ENCODE results near the gene CILP2. TPM values are rescaled to one million over a fixed set of nuclear protein-coding genes. Genes with fewer than 3 reads are reported as not detected.

CILP2 gene
- total and polyA plus RNA-seq, 2 of the 4 experiments (the other 2 are of a cell fraction): 0.18 to 0.87 TPM

GRCh38 chr19:19553670-19554069 lies 15.6 kb downstream of the CILP2 start:
- POLR2A ChIA-PET (ENCODE audit: unreplicated experiment): no interaction called here
- ATAC-seq (ENCODE audit: low read depth): no peak

More at GRCh38 chr19:19553670-19554069, 15.6 kb downstream of the CILP2 start:
- no peak overlapping the region for H3K18ac ChIP-seq (ENCODE audit: low read depth, low read length)
- H4K5ac ChIP-seq (ENCODE audit: low read depth, low read length): no peak overlapping the region
- CTCF ChIA-PET: interaction anchor here (0.6 to 1.6 kb wide), 9 partner anchors 9 to 65 kb away, joined by 3 to 6 read pairs (median 3); partner anchors contain the start of gene TSSK6
- H3K9me3 ChIP-seq (ENCODE audit: control insufficient read depth, insufficient read depth, low read length): no peaks in the 10 kb centered on the region
- H3K9ac ChIP-seq (ENCODE audit: low read depth, low read length): no peak overlapping the region
- H3K27me3 ChIP-seq (ENCODE audit: control insufficient read depth, insufficient read depth, low read length): peaks cover 4% of the 10 kb centered on the region; the same call in 1 of the 2 replicates
- H2AFZ ChIP-seq (replicated peaks; ENCODE audit: low read length, poor library complexity): no peak overlapping the region
- no peak overlapping the region for H3K14ac ChIP-seq (replicated peaks; ENCODE audit: low read depth, low read length)
- no TSS peak for BruUV-seq (replicated peaks)
- DNase-seq: no peak
- H3K79me1 ChIP-seq (ENCODE audit: low read depth in 1 of 2, low read length in 2 of 2): no peaks in the 10 kb centered on the region
- H3K4ac ChIP-seq (ENCODE audit: low read depth, low read length): no peak overlapping the region
- H3K4me2 ChIP-seq (ENCODE audit: low read depth, low read length): no peak overlapping the region
- H3K4me3 ChIP-seq (ENCODE audit: insufficient read depth, low read depth, low read length): no peak overlapping the region
- no peak overlapping the region for H4K8ac ChIP-seq (ENCODE audit: low read depth in 2 of 2, low read length in 2 of 2)
- dilution Hi-C loops (cut with HindIII; ENCODE audit: low sequenced_read_pairs, unreplicated experiment) (no loop called here), intact Hi-C loops (cut with micrococcal nuclease) (loop anchor here (5.0 kb wide), 1 partner anchor 89 kb away; the partner anchor contains the start of gene GMIP), in situ Hi-C loops (cut with MboI; ENCODE audit: low sequenced_read_pairs) (no loop called here)
- H2AK5ac ChIP-seq (ENCODE audit: low read depth, low read length): no peak overlapping the region
- no peak overlapping the region for H3K56ac ChIP-seq (ENCODE audit: extremely low read depth, insufficient read depth, low read length)
- no peaks in the 10 kb centered on the region for H4K20me1 ChIP-seq (ENCODE audit: insufficient read depth, low read length)
- WGBS, 2 experiments (ENCODE audit: extremely low coverage in 2 of 2, insufficient read length in 1 of 2): 88% methylated on average over 7 of the region's 10 CpGs; no CpG with 5 or more reads in 1 of the 2 experiments
- H2BK15ac ChIP-seq (ENCODE audit: low read depth, low read length): no peak overlapping the region
- no peak overlapping the region for H3K23ac ChIP-seq (ENCODE audit: low read depth, low read length)
- H2BK5ac ChIP-seq (ENCODE audit: low read depth, low read length, poor library complexity, severe bottlenecking): no peak overlapping the region
- TF ChIP-seq MXI1 (IDR thresholded peaks at IDR 0.05; ENCODE audit: borderline replicate concordance, low read depth, low read length) (no peak), NFE2L2 (IDR thresholded peaks at IDR 0.05; ENCODE audit: low read depth, low read length) (no peak), RCOR1 (IDR thresholded peaks at IDR 0.05; ENCODE audit: insufficient replicate concordance, low read length) (no peak), ELK1 (IDR thresholded peaks at IDR 0.05; ENCODE audit: borderline replicate concordance, low read depth, low read length) (no peak), BHLHE40 (IDR thresholded peaks at IDR 0.05; ENCODE audit: low read depth, low read length) (no peak), RFX5 (IDR thresholded peaks at IDR 0.05; ENCODE audit: low read depth, low read length) (no peak), CHD1 (IDR thresholded peaks at IDR 0.05; ENCODE audit: low read depth, low read length) (no peak), MAZ (IDR thresholded peaks at IDR 0.05; ENCODE audit: borderline replicate concordance, low read depth, low read length) (no peak), CEBPB (IDR thresholded peaks at IDR 0.05; ENCODE audit: low read depth, low read length) (no peak), FOS (IDR thresholded peaks at IDR 0.05; ENCODE audit: low read depth, low read length) (no peak), CTCF (conservative IDR thresholded peaks at IDR 0.05; ENCODE audit: low read depth, low read length) (no peak), SMC3 (IDR thresholded peaks at IDR 0.05; ENCODE audit: low read depth, low read length) (no peak), POLR2A (IDR thresholded peaks at IDR 0.05; ENCODE audit: low read depth, low read length) (no peak)
- no peaks in the 10 kb centered on the region; the same call in 1 of the 2 replicates for H3K9me1 ChIP-seq (ENCODE audit: insufficient read depth, low read length)
- no peak overlapping the region for H2BK20ac ChIP-seq (ENCODE audit: low read depth, low read length)
- H2AK9ac ChIP-seq (replicated peaks; ENCODE audit: low read depth, low read length, poor library complexity): no peak overlapping the region
- H2BK120ac ChIP-seq (ENCODE audit: low read depth, low read length): no peak overlapping the region
- no peaks in the 10 kb centered on the region for H3K36me3 ChIP-seq (ENCODE audit: control insufficient read depth, insufficient read depth, low read length)
- H4K91ac ChIP-seq (ENCODE audit: insufficient read depth, low read depth, low read length): no peak overlapping the region
- H3K4me1 ChIP-seq (ENCODE audit: control insufficient read depth, insufficient read depth, low read length): no peaks in the 10 kb centered on the region
- H3K27ac ChIP-seq (ENCODE audit: insufficient read depth, low read length): no peak overlapping the region

Measured in IMR-90 (cell line).